Upper lobe of left lung (tissue), 4 donors: Measurements from ENCODE around the gene GFAP.

Experiments used
- EP300 ChIP-seq, 4 donors: sonication (generic); formaldehyde crosslinking; IDR thresholded peaks; one replicate each; pipeline ENCODE4 v1.5.1; 2017; ENCODE audit warnings: antibody characterized with exemption in 4 of 4, control low read depth in 2 of 4
- POLR2A ChIP-seq, 4 donors: fragments of 450-650 bp; IDR thresholded peaks; one replicate each; pipeline ENCODE4 v1.5.1; 2016 to 2017; ENCODE audit warnings: antibody characterized with exemption in 4 of 4, mild to moderate bottlenecking in 2 of 4
- POLR2AphosphoS5 ChIP-seq, 2 donors: sonication (generic); formaldehyde crosslinking; IDR thresholded peaks; one replicate each; pipeline ENCODE4 v1.5.1; 2017; ENCODE audit warnings: antibody characterized with exemption in 2 of 2
- TF ChIP-seq, protein P1 (sequence below), 6 experiments: fragments of 450-650 bp in 4 of 6; fragments of 200-600 bp in 2 of 6; sonication (generic) in 2 of 6; IDR thresholded peaks; one replicate each; pipeline ENCODE4 v1.5.1; 2016 to 2019; ENCODE audit warnings: antibody characterized with exemption in 6 of 6

DNA sequence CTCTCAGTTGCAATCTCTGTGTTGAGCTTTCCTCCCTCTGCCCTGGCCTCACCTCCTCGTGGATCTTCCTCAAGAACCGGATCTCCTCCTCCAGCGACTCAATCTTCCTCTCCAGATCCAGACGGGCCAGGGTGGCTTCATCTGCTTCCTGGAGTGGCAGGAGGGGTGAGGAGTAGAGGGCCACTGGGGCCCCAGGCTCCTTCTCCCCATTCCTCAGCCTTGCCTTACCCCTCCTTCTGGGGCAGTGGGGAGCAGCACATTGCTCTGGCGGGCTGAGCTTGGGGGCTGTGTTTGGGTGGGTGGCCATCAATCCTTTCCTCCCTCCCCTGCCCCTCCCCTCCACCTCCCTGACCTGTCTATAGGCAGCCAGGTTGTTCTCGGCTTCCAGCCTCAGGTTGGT, 1.6 kb downstream of the GFAP start:
- TF ChIP-seq POLR2A (IDR thresholded peaks at IDR 0.05) (no peak), EP300 (IDR thresholded peaks at IDR 0.05) (no peak), POLR2AphosphoS5 (IDR thresholded peaks at IDR 0.05) (no peak)
- TF ChIP-seq, protein P1, sequence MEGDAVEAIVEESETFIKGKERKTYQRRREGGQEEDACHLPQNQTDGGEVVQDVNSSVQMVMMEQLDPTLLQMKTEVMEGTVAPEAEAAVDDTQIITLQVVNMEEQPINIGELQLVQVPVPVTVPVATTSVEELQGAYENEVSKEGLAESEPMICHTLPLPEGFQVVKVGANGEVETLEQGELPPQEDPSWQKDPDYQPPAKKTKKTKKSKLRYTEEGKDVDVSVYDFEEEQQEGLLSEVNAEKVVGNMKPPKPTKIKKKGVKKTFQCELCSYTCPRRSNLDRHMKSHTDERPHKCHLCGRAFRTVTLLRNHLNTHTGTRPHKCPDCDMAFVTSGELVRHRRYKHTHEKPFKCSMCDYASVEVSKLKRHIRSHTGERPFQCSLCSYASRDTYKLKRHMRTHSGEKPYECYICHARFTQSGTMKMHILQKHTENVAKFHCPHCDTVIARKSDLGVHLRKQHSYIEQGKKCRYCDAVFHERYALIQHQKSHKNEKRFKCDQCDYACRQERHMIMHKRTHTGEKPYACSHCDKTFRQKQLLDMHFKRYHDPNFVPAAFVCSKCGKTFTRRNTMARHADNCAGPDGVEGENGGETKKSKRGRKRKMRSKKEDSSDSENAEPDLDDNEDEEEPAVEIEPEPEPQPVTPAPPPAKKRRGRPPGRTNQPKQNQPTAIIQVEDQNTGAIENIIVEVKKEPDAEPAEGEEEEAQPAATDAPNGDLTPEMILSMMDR (IDR thresholded peaks at IDR 0.05) = no peak
